Spinal cord (tissue), 10 donors: ENCODE measurements around the gene RBM44. TPM values are rescaled to one million over a fixed set of nuclear protein-coding genes. Genes with fewer than 3 reads are reported as not detected.

ENCODE experiments used
- DNase-seq, 6 donors: peaks; one replicate each; pipeline versions ENCODE4 v3.0.0 to v3.0.0-alpha.2; 2013 to 2015; ENCODE audit warnings: low spot score in 6 of 6, low read depth in 4 of 6
- H3K27ac ChIP-seq: one replicate; pipeline ENCODE4 v1.5.1; 2013; ENCODE audit warnings: low read depth, low read length, control low read depth
- H3K27me3 ChIP-seq: one replicate; pipeline ENCODE4 v1.6.1; 2013; ENCODE audit warnings: low read length; ENCODE audit not compliant: control insufficient read depth, insufficient read depth
- H3K36me3 ChIP-seq: one replicate; pipeline ENCODE4 v1.6.1; 2013; ENCODE audit warnings: low read length; ENCODE audit not compliant: control insufficient read depth, insufficient read depth
- H3K4me1 ChIP-seq: one replicate; pipeline ENCODE4 v1.6.1; 2013; ENCODE audit warnings: low read length; ENCODE audit not compliant: control insufficient read depth, insufficient read depth
- H3K4me3 ChIP-seq: one replicate; pipeline ENCODE4 v1.5.1; 2013; ENCODE audit warnings: low read depth, low read length, control low read depth
- H3K9me3 ChIP-seq: one replicate; pipeline ENCODE4 v1.6.1; 2013; ENCODE audit warnings: low read length; ENCODE audit not compliant: control insufficient read depth, insufficient read depth
- WGBS: methylation state at CpG from one replicate; pipeline ENCODE4 v1.1.5; 2013; ENCODE audit warnings: missing lambda C conversion rate; ENCODE audit not compliant: insufficient coverage; 5-methylcytosine and 5-hydroxymethylcytosine counted together
- polyA plus RNA-seq, 2 donors: library from polyadenylated mRNA; unstranded; fragments of 120-200 nt; gene quantifications; one replicate each; pipeline ENCODE4 v1.2.1, GENCODE V29; 2013; ENCODE audit not compliant: insufficient read length in 2 of 2
- small RNA-seq: library from RNA; depleted of rRNA; stranded (forward); fragments of <200 nt; gene quantifications from one replicate; pipeline ENCODE3, GENCODE V24; 2014; ENCODE audit warnings: low replicate concordance
- total RNA-seq, 2 donors: library from RNA; depleted of rRNA in 1 of 2; stranded (reverse); fragments of 120-200 nt in 1 of 2; fragments of >200 nt in 1 of 2; gene quantifications; one replicate each; pipeline versions ENCODE4 v1.2.3 to v1.2.4, GENCODE V29; 2013 to 2014
- donor health status: healthy.

The RBM44 gene
- total and polyA plus RNA-seq, 4 donors = 0.59 to 1.5 (median 0.88) TPM

DNA sequence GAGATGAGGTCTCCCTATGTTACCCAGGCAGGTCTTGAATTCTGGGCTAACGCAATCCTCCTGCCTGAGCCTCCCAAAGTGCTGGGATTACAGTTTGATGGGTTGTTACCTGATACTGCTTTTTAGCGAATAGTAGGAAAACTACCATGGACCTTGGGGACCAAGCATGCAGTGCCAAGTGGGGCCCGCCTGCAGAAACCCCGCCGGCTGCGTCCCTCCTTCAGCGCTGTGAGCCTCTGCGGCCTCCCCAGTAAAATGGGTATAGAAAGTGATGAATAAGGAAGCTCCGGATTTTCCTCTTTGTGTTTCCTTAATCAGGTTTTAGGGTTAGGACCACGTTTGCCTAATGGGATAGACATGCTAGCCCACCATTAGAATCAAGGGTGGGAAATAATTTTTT, 91.2 kb downstream of the RBM44 start:
- Histone ChIP-seq H3K36me3 (peaks cover 20% of the 10 kb centered on the region), H3K27me3 (no peaks in the 10 kb centered on the region), H3K4me3 (no peak overlapping the region), H3K27ac (no peak overlapping the region), H3K4me1 (peaks cover 36% of the 10 kb centered on the region), H3K9me3 (no peaks in the 10 kb centered on the region)
- DNase-seq = no peak
- WGBS = 97% methylated on average over 10 of the region's 10 CpGs

Small RNAs within 50 kb of the gene (small RNA-seq; reads per million reads assigned to genes)
- not detected for gene RF00157

Other genes starting within 250 kb of the RBM44 start
- gene PRLH, start 232.2 kb upstream of the RBM44 start, total RNA-seq = not detected
- not detected for gene PRLH, start 232.2 kb upstream of the RBM44 start, polyA plus RNA-seq
- gene RAB17, start 208.0 kb upstream of the RBM44 start, total RNA-seq = 1 to 10 TPM; 1.1 to 4.2 TPM
- 1 to 10 TPM in 1 of 2 donors, under 1 TPM in 1; 0.38 to 2.7 TPM for gene RAB17, start 208.0 kb upstream of the RBM44 start, polyA plus RNA-seq
- gene LRRFIP1, start 171.2 kb upstream of the RBM44 start, total RNA-seq = 10 to 100 TPM; 36.5 to 55.2 TPM
- 10 to 100 TPM; 55.3 to 56.1 TPM for gene LRRFIP1, start 171.2 kb upstream of the RBM44 start, polyA plus RNA-seq
- gene RAMP1, start 60.8 kb downstream of the RBM44 start, total RNA-seq = 100 to 1,000 TPM in 1 of 2 donors, 10 to 100 TPM in 1; 36.6 to 115 TPM
- gene RAMP1, start 60.8 kb downstream of the RBM44 start, polyA plus RNA-seq = 100 to 1,000 TPM; 126 to 131 TPM
- gene UBE2F, start 168.2 kb downstream of the RBM44 start, total RNA-seq = 10 to 100 TPM; 52.5 to 56.0 TPM
- 10 to 100 TPM; 71.6 to 80.2 TPM for gene UBE2F, start 168.2 kb downstream of the RBM44 start, polyA plus RNA-seq